OCI-M2 (cell line): ENCODE results near the gene CAMTA2.
"Not testable (repeated sequence)": the region's sequence is repeated elsewhere in the genome, so short reads cannot be mapped to it uniquely, and the experiment has no call there.

Experiments used
- DNase-seq: peaks from one replicate; lab custom pipeline; 2025; ENCODE audit not compliant: unreplicated experiment; lab: John Stamatoyannopoulos, UW

The CAMTA2 gene, protein sequence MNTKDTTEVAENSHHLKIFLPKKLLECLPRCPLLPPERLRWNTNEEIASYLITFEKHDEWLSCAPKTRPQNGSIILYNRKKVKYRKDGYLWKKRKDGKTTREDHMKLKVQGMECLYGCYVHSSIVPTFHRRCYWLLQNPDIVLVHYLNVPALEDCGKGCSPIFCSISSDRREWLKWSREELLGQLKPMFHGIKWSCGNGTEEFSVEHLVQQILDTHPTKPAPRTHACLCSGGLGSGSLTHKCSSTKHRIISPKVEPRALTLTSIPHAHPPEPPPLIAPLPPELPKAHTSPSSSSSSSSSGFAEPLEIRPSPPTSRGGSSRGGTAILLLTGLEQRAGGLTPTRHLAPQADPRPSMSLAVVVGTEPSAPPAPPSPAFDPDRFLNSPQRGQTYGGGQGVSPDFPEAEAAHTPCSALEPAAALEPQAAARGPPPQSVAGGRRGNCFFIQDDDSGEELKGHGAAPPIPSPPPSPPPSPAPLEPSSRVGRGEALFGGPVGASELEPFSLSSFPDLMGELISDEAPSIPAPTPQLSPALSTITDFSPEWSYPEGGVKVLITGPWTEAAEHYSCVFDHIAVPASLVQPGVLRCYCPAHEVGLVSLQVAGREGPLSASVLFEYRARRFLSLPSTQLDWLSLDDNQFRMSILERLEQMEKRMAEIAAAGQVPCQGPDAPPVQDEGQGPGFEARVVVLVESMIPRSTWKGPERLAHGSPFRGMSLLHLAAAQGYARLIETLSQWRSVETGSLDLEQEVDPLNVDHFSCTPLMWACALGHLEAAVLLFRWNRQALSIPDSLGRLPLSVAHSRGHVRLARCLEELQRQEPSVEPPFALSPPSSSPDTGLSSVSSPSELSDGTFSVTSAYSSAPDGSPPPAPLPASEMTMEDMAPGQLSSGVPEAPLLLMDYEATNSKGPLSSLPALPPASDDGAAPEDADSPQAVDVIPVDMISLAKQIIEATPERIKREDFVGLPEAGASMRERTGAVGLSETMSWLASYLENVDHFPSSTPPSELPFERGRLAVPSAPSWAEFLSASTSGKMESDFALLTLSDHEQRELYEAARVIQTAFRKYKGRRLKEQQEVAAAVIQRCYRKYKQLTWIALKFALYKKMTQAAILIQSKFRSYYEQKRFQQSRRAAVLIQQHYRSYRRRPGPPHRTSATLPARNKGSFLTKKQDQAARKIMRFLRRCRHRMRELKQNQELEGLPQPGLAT

DNA sequence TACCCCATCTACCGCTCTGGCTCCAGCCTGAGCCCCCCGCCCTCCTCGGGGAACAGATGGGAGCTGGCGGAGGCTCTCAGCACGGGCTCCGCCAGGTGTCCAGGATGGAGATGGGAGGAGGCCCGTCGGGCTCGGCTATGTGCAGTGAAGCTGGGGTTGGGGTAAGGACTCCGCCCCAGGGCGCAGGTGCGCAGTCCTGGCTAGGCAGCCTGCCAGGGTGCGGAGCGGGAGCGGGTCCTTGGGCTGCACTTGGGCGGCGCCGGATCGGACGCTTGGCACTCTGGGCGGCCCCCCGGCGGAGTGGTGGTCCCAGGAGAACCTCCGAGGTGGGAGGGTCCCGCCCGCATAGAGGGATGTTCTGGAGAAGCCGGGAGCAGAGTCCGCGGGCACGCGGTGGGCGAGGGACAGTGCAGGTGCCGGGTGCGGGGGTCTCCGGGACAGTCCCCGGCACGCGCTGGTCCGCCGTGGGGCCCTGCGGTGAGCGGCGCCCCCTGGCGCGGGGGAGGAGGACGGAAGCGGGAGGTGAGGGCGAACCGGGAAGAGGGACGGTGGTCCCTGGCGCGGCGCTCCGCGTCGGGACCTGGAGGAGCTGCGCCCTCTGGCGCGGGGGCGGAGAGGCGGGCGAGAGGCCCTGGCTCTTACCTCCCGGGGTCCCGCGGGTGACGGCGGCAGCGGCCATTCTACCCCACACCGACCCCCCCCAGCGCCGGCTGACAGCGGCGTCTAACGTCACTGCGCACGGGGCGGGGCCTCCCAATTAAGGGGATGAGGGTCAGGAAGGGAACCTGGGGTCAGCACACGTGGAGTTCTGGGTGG lies at the start of gene CAMTA2:
CAMTA2 (minus strand) TSS at position 725 of the 816 bp plus-strand sequence. CDS start 1,453 bp downstream, outside the sequence.
- peak; percentile 36 for DNase-seq

DNA sequence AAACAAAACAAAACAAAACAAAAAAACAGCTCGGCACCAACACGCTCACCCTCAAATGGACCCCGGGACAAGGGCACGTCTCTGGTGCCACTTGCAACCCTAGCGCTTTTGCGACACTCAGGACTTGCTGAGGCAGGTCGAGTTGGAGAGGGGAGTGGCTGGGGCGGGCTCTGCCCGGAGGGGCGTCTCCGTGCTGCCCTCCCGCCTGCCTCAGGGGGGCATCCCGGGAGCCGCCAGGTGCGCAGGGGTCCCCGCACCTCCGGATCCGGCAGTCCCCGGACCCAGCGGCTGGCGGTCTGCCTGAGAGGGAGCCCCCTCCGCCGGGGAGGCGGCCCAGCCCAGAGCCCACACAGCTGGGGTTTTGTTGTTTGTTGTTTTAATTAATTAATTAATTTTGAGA lies 47.8 kb upstream of the CAMTA2 start, which contains the start of gene SLC52A1:
SLC52A1 (minus strand) TSS at position 112 of the 400 bp plus-strand sequence. CDS start 820 bp downstream, outside the sequence.
- no peak for DNase-seq

DNA sequence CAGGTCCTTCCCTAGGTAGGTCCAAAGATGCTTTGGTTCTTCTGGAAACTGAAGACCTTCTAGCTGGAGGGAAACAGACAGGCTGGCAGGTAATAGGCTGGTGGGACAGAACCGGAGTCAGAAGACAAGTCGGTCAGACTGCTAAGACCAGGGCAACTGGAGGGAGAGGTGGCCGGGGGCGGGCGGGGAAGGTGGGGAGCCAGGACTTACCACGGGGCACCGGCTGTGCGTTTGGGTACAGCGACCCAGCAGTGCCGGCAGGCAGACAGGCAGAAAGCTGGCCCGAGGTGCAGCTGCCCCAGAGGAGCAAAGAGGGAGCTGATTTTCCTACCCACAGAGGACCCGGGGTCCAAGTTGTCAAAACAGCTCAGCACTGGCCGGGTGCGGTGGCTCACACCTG lies 47.2 kb upstream of the CAMTA2 start:
- no peak for DNase-seq

DNA sequence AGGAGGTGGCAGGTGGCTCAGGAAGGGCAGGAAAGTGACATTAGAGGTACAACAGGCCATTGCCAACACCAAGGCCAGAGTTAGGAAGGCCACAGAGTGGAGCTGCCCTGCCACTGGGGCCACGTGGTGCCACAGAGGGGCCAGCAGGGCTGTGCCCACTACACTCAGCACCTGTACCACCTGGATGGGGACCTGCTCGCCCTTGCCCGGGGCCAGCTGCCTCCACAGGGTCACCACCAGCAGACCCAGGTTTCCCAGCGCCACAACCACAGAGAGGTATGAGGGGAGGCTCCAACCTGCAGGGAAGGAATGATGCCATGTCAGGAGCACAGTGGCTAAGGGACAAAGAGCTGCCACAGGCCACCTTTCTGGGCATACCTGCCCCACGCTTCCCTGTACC lies 46.6 kb upstream of the CAMTA2 start:
- DNase-seq = no peak

DNA sequence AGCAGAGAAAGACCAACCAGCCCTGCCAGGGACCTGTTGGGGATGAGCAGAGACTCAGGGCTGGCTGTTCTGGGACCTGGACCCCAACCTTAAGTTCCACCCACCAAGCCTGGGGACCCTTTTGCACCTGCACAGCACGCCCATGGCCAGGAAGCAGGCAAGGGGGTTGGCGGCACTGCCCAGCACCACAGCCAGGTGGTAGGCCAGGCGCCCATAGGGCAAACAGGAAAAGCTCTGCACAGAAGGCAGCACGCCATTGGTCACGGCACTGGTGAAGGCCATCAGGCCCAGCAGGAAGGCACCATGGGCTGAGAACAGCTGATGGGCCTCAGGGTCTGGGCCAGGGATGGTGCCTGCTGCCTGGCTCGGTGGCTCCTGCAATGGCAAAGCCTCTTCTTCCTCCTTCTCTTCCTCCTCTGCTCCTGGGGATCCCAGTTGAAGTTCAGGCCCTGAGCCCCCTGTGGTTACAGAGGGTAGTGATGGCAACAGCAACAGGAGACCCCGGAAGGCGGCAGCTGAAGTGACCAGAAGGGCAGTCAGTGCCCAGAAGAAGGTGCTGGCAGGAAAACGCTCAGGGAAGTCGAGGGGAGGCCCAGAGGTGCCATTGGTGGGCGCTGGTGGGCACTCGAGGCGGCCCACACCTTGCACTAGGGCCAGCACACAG lies 46.0 kb upstream of the CAMTA2 start:
- no peak for DNase-seq

DNA sequence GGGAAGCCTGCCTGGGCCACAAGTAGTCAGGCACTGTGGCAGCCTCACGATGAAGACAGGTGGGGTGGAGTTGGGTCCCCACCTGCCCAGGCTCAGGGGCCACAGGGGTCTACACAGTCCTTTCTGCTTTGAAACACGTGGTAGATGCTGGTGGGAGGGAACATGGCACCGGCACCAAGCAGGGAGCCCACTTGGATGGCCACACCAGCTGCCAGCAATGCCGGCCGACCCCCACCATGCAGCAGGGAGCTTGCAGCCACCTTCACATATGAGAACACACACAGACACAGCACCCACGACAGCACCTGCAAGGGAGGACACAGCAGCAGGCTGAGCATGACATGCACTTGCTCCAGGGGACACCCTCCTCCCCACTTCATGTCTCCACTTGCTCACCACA lies 45.4 kb upstream of the CAMTA2 start:
- DNase-seq = no peak

DNA sequence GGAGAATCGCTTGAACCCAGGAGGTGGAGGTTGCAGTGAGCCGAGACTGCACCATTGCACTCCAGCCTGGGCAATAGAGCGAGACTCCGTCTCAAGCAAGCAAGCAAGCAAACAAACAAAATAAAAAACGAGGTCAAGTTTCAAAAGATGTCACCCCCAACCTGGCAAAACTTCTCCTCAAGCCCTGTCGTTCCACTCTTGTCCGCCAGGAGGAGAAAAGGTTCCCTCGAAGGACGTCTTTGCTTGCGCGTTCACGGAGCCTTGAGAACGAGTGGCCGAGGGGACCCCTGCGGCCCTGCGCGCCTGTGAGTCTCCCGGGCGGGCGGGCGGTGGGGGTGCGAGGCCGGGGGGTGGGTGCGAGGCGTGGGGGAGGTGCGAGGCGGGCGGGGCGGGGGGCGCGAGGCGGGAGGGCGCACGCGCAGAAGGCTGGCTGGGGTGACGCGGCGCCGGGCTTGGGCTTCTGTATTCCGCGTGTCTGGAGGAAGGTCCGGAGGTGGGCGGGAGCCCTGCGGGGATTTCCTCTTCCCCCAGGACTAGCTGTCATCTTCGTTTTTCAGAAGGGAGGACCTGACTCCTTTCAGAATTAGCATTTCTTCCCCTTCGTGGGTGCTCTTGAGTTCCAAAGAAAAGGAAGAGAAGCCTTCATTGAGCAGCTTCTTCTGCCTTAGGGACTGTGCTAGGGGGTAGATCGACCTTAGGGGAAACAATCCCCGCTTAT lies 44.0 kb upstream of the CAMTA2 start:
- peak; percentile 32 for DNase-seq

DNA sequence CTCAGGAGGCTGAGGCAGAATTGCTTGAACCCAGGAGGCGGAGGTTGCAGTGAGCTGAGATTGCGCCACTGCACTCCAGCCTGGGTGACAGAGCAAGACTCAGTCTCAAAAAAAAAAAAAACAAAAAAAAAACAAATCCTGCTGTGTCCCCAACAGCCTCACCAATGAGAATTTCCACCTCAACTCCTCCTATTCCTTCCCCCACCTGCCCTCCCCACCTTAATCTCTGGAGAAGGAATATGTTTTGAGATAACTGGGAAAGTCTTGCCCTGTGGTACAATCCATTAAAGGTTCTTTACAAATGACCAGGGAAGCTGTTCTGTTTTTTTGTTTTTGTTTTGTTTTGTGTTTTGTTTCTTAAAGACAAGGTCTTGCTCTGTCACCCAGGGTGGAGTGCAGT lies 42.7 kb upstream of the CAMTA2 start:
- not testable (repeated sequence) for DNase-seq

DNA sequence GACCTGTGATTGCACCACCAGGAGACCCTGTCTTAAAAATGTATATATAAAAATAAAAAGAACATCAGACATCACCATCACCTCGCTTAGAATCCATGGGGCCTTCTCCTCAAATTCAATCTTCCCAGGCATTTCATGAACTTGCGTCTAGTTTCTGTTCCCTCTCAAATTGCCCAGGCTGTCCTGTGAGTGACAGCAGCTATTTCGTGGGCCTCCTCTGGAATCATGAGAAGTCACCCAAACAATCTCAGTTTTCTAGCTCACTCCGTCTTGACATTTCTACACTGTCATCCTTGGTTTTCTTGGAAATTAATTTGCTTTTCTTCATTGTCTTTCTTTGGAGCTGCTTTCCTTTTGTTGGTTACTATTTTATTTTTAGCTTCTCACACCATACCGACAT lies 40.4 kb upstream of the CAMTA2 start:
- no peak for DNase-seq

DNA sequence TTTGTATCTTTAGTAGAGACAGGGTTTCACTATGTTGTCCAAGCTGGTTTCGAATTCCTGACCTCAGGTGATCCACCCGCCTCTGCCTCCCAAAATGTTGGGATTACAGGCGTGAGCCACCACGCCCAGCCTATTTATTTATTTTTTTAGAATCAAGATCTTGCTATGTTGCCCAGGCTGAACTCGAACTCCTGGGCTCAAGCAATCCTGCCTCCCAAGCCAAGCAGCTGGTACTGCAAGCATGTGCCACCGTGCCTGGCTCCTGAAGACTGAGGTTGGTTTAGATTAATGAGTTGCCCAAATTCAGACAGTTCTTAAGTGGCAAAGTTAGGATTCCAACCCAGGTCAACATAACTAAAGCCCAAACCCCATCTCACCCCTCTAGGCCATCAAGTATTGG lies 39.8 kb upstream of the CAMTA2 start:
- no peak for DNase-seq

DNA sequence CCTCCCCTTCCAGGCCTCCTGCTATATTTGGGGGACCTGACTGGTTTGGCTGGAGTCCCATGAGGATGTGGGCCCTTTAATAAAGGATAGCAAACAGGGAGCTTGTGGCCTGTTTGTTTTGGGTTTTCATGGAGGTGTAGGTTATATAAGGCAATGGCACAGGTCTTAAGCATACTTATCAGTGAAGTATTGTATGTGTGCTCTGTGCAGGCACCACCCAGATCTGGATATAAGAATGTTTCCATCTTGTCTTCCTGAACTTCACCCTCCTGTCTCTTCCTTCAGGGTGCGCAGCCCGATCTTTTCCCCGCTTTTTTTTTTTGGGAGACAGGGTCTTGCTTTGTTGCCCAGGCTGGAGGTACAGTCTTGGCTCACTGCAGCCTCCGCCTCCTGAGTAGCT lies 37.1 kb upstream of the CAMTA2 start:
- no peak for DNase-seq

DNA sequence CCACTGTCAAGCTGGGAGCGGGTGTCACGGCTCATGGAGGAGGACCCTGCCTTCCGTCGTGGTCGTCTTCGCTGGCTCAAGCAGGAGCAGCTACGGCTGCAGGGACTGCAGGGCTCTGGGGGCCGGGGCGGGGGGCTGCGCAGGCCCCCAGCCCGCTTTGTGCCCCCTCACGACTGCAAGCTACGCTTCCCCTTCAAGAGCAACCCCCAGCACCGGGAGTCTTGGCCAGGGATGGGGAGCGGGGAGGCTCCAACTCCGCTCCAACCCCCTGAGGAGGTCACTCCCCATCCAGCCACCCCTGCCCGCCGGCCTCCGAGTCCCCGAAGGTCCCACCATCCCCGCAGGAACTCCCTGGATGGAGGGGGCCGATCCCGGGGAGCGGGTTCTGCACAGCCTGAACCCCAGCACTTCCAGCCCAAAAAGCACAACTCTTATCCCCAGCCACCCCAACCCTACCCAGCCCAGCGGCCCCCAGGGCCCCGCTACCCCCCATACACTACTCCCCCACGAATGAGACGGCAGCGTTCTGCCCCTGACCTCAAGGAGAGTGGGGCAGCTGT lies 36.2 kb upstream of the CAMTA2 start:
- no peak for DNase-seq

DNA sequence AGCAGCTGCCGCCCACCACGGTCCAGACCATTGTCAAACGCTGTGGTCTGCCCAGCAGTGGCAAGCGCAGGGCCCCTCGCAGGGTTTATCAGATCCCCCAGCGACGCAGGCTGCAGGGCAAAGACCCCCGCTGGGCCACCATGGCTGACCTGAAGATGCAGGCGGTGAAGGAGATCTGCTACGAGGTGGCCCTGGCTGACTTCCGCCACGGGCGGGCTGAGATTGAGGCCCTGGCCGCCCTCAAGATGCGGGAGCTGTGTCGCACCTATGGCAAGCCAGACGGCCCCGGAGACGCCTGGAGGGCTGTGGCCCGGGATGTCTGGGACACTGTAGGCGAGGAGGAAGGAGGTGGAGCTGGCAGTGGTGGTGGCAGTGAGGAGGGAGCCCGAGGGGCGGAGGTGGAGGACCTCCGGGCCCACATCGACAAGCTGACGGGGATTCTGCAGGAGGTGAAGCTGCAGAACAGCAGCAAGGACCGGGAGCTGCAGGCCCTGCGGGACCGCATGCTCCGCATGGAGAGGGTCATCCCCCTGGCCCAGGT lies 34.8 kb upstream of the CAMTA2 start:
- DNase-seq = no peak

DNA sequence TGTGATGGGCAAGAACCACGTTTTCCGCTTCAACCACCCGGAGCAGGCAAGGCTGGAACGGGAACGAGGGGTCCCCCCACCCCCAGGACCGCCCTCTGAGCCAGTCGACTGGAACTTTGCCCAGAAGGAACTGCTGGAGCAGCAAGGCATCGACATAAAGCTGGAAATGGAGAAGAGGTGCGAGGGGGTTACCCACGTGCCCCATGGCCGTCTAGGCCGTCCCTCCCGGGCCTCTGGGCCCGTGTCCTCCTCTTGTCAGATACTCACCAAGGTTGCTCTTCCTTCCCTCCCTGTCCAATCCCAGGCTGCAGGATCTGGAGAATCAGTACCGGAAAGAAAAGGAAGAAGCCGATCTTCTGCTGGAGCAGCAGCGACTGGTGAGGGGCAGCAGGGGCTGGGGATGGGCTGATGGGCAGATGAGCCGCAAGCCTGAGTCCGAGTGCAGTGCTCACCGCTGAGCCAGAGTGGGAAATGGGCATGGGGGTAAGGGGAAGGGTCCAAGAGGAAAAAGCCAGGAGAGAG lies 33.1 kb upstream of the CAMTA2 start:
- no peak for DNase-seq

DNA sequence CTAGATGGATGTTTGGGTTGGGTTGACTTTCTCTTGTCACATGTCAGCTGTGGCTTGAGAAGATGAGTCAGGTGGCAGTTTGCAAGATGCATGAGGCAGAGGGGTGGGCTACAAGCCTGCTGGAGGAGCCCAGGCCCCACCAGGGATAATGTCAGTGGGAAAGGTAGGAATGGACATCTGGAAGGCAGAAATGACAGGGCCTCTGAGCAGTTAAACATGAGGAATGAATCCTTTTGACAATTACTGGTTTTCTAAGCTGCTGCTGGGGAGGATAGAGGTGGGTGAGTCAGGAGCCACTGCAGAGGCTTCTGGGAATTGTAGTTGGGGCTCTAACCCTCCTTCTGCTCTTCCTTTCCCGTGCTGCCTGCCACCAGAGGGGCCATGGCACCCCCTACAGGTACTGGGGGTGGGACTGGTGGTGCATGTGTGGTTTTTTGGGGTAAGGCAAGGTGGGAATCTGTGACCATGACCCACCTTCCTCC lies 32.0 kb upstream of the CAMTA2 start:
- no peak for DNase-seq

DNA sequence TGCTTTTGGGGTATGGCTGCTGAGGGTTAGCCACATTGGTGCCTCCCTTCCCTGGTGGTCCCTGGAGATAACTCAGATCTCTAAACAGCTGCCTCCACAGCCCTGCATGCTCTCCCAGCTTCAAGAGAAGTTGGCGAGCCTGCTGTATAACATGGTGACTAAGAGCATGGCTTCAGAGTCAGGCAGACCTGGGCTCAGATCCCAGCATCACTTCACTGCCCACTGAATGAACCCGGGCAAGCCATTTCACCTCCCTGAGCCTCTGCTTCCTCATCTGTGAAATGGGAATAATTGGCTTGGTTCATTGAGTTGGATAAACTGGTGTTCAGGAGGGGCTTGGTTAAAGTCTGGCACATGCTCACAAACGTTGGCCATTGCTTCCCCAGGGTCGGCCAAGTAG lies 26.9 kb upstream of the CAMTA2 start:
- DNase-seq = no peak

DNA sequence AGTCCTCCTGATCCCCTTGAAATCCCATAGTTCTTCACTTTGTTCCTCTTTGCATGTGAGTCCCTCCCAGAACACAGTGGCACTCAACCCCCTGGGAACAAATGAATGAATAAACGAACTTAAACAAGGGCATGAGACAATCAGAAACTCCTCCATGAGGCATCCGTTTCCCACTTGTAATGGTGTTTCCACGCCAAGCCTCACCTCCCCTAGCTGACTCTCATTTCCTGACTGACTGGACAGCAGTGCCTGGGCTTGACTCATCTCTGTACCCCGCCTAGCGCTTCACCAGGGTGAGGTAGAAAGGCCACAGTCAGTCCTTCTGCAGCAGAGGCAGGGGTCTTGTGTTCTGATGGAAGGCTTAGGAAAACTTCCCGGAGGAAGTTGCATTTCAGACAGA lies 24.5 kb upstream of the CAMTA2 start:
- DNase-seq = no peak

DNA sequence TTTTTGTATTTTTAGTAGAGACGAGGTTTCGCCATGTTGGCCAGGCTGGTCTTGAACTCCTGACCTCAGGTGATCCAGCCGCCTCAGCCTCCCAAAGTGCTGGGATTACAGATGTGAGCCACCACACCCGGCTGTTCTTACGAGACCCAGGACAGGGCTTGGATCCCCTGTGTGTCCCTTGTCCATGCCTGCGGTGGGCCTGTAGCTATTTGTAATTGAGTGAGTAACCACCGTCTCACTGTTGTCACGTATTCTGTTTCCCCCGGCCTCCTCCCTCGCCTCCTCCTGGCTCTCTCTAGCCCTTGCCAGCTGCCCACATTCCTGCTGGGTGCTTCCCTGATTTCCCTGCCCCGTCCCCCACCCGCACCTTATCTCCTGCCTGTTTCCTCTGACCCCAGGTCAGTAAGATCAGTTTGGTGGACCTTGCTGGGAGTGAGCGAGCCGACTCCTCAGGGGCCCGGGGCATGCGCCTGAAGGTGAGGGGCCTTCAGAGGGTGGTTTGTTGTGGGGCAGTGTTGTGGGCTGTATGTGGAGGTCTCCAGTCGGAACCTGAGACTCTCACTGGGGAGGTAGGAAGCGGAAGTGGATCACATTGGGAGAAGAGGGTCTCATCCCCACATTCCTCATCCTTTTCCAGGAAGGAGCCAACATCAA lies 15.9 kb upstream of the CAMTA2 start:
- no peak for DNase-seq
